GM12878 (cell line): ENCODE data around the gene TBC1D10A. TPM values are rescaled to one million over a fixed set of nuclear protein-coding genes. Genes with fewer than 3 reads are reported as not detected.
A peak's percentile ranks its signal among the peaks of the same experiment; 100 is the strongest.

Experiments used
- ATAC-seq: fragments of 200-7000 bp; cut with Tn5 transposase; 3 replicates; pipeline ENCODE4 v1.9.1; 2020; ENCODE audit warnings: mild to moderate bottlenecking, moderate library complexity
- BruUV-seq: library from RNA; stranded (reverse); fragments of 400-500 nt; replicated peaks from 2 replicates; lab custom pipeline; 2021; lab: Mats Ljungman, UMichigan
- CTCF ChIA-PET: fragments of 300-600 bp; sonication (Branson Sonifier 250); formaldehyde crosslinking; extraction: SDS; loops from one replicate; lab custom pipeline; 2021; ENCODE audit warnings: inconsistent platforms; lab: Yijun Ruan, JAX
- POLR2A ChIA-PET: fragments of 350-600 bp; formaldehyde crosslinking; extraction: SDS; loops from one replicate; lab custom pipeline; 2021; ENCODE audit warnings: inconsistent platforms; lab: Charles Lee
- RAD21 ChIA-PET: fragments of 300-600 bp; sonication (Branson Sonifier 250); formaldehyde crosslinking; loops from one replicate; lab custom pipeline; 2023; ENCODE audit warnings: antibody characterized with exemption; ENCODE audit not compliant: unreplicated experiment; lab: Charles Lee
- SMC1A ChIA-PET: fragments of 300-600 bp; sonication (Branson Sonifier 250); formaldehyde crosslinking; loops from one replicate; lab custom pipeline; 2023; ENCODE audit not compliant: unreplicated experiment, uncharacterized antibody; lab: Charles Lee
- DNase-seq: peaks from one replicate; pipeline ENCODE4 v3.0.0-alpha.2; 2011; ENCODE audit warnings: low read depth, low spot score
- FAIRE-seq: peaks from 3 replicates; lab custom pipeline; 2011; peaks lifted over from hg19 to GRCh38; lab: Jason Lieb, UNC
- H2AFZ ChIP-seq: 2 replicates; pipeline ENCODE4 v1.6.0; 2011; ENCODE audit warnings: low read depth, low read length, control low read depth; ENCODE audit not compliant: control insufficient read depth
- H3K27ac ChIP-seq: 2 replicates; pipeline ENCODE4 v1.5.1; 2011; ENCODE audit warnings: control low read depth; ENCODE audit not compliant: control insufficient read depth, insufficient read depth
- H3K27me3 ChIP-seq, 2 experiments: replicated peaks in 1 of 2; 2 replicates each; pipeline versions ENCODE4 v1.6.0 to v1.6.1; 2011; ENCODE audit warnings: low read length in 1 of 2; ENCODE audit not compliant: control insufficient read depth in 2 of 2, insufficient read depth in 2 of 2
- H3K36me3 ChIP-seq, 2 experiments: 2 replicates each; pipeline ENCODE4 v1.5.1; 2011; ENCODE audit warnings: low read length in 1 of 2; ENCODE audit not compliant: control insufficient read depth in 2 of 2, insufficient read depth in 2 of 2
- H3K4me1 ChIP-seq: 2 replicates; pipeline ENCODE4 v1.6.1; 2011; ENCODE audit warnings: mild to moderate bottlenecking, low read length, moderate library complexity, mixed read lengths; ENCODE audit not compliant: control insufficient read depth, insufficient read depth
- H3K4me2 ChIP-seq: 2 replicates; pipeline ENCODE4 v1.6.0; 2011; ENCODE audit warnings: control low read depth; ENCODE audit not compliant: control insufficient read depth, insufficient read depth
- H3K4me3 ChIP-seq: fragments of 200-600 bp; sonication (generic); 2 replicates; pipeline ENCODE4 v1.5.1; 2016
- H3K79me2 ChIP-seq: 2 replicates; pipeline ENCODE4 v1.6.0; 2011; ENCODE audit warnings: low read length; ENCODE audit not compliant: control insufficient read depth, insufficient read depth
- H3K9ac ChIP-seq: 2 replicates; pipeline ENCODE4 v1.8.0; 2011; ENCODE audit warnings: low read length, control low read depth, mixed read lengths; ENCODE audit not compliant: control insufficient read depth, insufficient read depth
- H3K9me3 ChIP-seq: replicated peaks from 3 replicates; pipeline ENCODE4 v1.5.1; 2011; ENCODE audit warnings: mild to moderate bottlenecking, low read length; ENCODE audit not compliant: control insufficient read depth, insufficient read depth
- H4K20me1 ChIP-seq: 2 replicates; pipeline ENCODE4 v1.6.0; 2011; ENCODE audit not compliant: control insufficient read depth, insufficient read depth
- BCL3 ChIP-seq: IDR thresholded peaks from 2 replicates; pipeline ENCODE4 v1.6.1; 2011; ENCODE audit warnings: borderline replicate concordance, low read depth, mild to moderate bottlenecking, moderate library complexity, low read length; ENCODE audit not compliant: insufficient read depth, poor library complexity, severe bottlenecking
- BRCA1 ChIP-seq: IDR thresholded peaks from 2 replicates; pipeline ENCODE4 v1.6.1; 2011; ENCODE audit warnings: low read depth, low read length, improper control_type of control experiment
- MLLT1 ChIP-seq: fragments of 450-650 bp; IDR thresholded peaks from 2 replicates; pipeline ENCODE4 v1.6.1; 2016; ENCODE audit warnings: mild to moderate bottlenecking
- RCOR1 ChIP-seq: conservative IDR thresholded peaks from 2 replicates; pipeline ENCODE4 v1.6.1; 2012; ENCODE audit warnings: low read depth, low read length, improper control_type of control experiment
- RUNX3 ChIP-seq: IDR thresholded peaks from 2 replicates; pipeline ENCODE4 v1.6.1; 2012; ENCODE audit warnings: low read length, inconsistent platforms
- SMARCA5 ChIP-seq: fragments of 450-650 bp; IDR thresholded peaks from 2 replicates; pipeline ENCODE4 v1.6.1; 2017; ENCODE audit warnings: mild to moderate bottlenecking
- SPI1 ChIP-seq: IDR thresholded peaks from 2 replicates; pipeline ENCODE4 v1.6.1; 2011; ENCODE audit warnings: low read depth, mild to moderate bottlenecking, low read length, moderate library complexity, borderline replicate concordance; ENCODE audit not compliant: insufficient read depth
- SRF ChIP-seq, 2 experiments: IDR thresholded peaks; 2 replicates each; pipeline ENCODE4 v1.6.1; 2011; ENCODE audit warnings: low read depth in 2 of 2, low read length in 2 of 2, mild to moderate bottlenecking in 1 of 2, moderate library complexity in 1 of 2
- ZSCAN29 ChIP-seq: fragments of 450-650 bp; IDR thresholded peaks from 2 replicates; pipeline ENCODE4 v1.6.1; 2017; ENCODE audit warnings: mild to moderate bottlenecking, moderate library complexity
- ZZZ3 ChIP-seq: IDR thresholded peaks from 2 replicates; pipeline ENCODE4 v1.6.1; 2011; ENCODE audit warnings: low read depth; ENCODE audit not compliant: control insufficient read depth, insufficient read length
- WGBS: methylation state at CpG from one replicate; pipeline ENCODE4 v1.1.6; 2016; ENCODE audit warnings: low lambda C conversion rate; ENCODE audit not compliant: insufficient replicate concordance, insufficient coverage; ENCODE audit errors: missing lambda C conversion rate; 5-methylcytosine and 5-hydroxymethylcytosine counted together
- in situ Hi-C: fragments of 300-500 bp; cut with MboI; formaldehyde crosslinking; loops from 9 replicates; pipeline ENCODE4 v1.14.3; 2018; ENCODE audit warnings: mixed read lengths
- intact Hi-C: fragments of 100-400 bp; cut with micrococcal nuclease; formaldehyde crosslinking; loops from one replicate; pipeline ENCODE4 v1.14.2; 2022; ENCODE audit not compliant: unreplicated experiment
- polyA plus RNA-seq, 11 experiments: library from polyadenylated mRNA; depleted of rRNA in 4 of 11; unstranded in 6 of 11; stranded (reverse) in 5 of 11; fragments of >200 nt; fragmentation: Nextera tagmentation in 4 of 11; fragmentation: Illumina TruSeq in 1 of 11; extraction: Ambion mirVana in 4 of 11; extraction: Trizol in 1 of 11; gene quantifications; 1 replicate in 1 of 11; 2 replicates in 10 of 11; pipeline versions ENCODE4 v1.2.1 to v1.2.3, GENCODE V29; 2011 to 2016; ENCODE audit warnings: inconsistent platforms in 2 of 11, missing spikeins in 2 of 11, low read depth in 1 of 11
- total RNA-seq, 4 experiments: library from RNA; depleted of rRNA in 3 of 4; stranded (reverse); fragments of >200 nt in 3 of 4; fragmentation: Illumina TruSeq in 1 of 4; extraction: Trizol in 1 of 4; gene quantifications; 2 replicates each; pipeline versions ENCODE4 v1.2.1 to v1.2.3, GENCODE V29; 2013 to 2021

TBC1D10A gene
- total and polyA plus RNA-seq, 10 of the 15 experiments (the other 5 are each of a cell fraction or from before 2014, with no cell fraction given), result 0.27 to 25.7 (median 15.3) TPM

GRCh38 chr22:30324014-30324730 is 2.6 kb downstream of the TBC1D10A start:
- BruUV-seq, result no TSS peak
- peak overlapping the region; percentile 96 for H3K4me2 ChIP-seq
- CTCF ChIA-PET, result interaction anchor here (1.1 to 11.2 kb wide), 8 partner anchors 10 to 101 kb away, joined by 3 to 125 read pairs (median 6); partner anchors contain the start of genes CASTOR1 and MTFP1
- RAD21 ChIA-PET, result interaction anchor here (1.0 to 7.7 kb wide), 5 partner anchors 9 to 63 kb away, joined by 3 to 118 read pairs (median 5); partner anchors contain the start of genes CASTOR1 and RNF215
- intact Hi-C loops (loop anchor here (2.0 kb wide), 1 partner anchor 13 kb away; no protein-coding TSS in a partner anchor), in situ Hi-C loops (no loop called here)
- H4K20me1 ChIP-seq, result no peaks in the 10 kb centered on the region
- DNase-seq, result no peak
- H3K4me3 ChIP-seq, result peak overlapping the region; percentile 93
- peak; percentile 7 for FAIRE-seq
- TF ChIP-seq ZSCAN29 (no peak), SPI1 (peak; percentile 28; the same call in 1 of the 2 replicates), RUNX3 (peak; percentile 34)
- no peak overlapping the region for H2AFZ ChIP-seq
- POLR2A ChIA-PET, result interaction anchor here (1.0 to 8.7 kb wide), 5 partner anchors 15 to 99 kb away, joined by 4 to 198 read pairs (median 28); partner anchors contain the start of genes CASTOR1, CCDC157 and SF3A1
- H3K9me3 ChIP-seq, result no peaks in the 10 kb centered on the region
- H3K79me2 ChIP-seq, result peaks cover 43% of the 10 kb centered on the region
- peaks cover 16% of the 10 kb centered on the region for H3K4me1 ChIP-seq
- H3K27me3 ChIP-seq, result no peaks in the 10 kb centered on the region
- no peak for ATAC-seq
- no peaks in the 10 kb centered on the region for H3K36me3 ChIP-seq
- peak overlapping the region; percentile 63 for H3K9ac ChIP-seq
- H3K27ac ChIP-seq, result peak overlapping the region; percentile 69; the same call in 1 of the 2 replicates
- SMC1A ChIA-PET, result interaction anchor here (0.9 to 9.5 kb wide), 7 partner anchors 9 to 236 kb away, joined by 3 to 100 read pairs (median 5); partner anchors contain the start of gene CASTOR1
- WGBS, result 69% methylated on average over 8 of the region's 8 CpGs

GRCh38 chr22:30323246-30323645 is 3.5 kb downstream of the TBC1D10A start:
- H3K79me2 ChIP-seq, result peaks cover 45% of the 10 kb centered on the region
- FAIRE-seq, result no peak
- in situ Hi-C loops, result no loop called here
- TF ChIP-seq BCL3 (no peak), ZZZ3 (no peak), SRF (IDR thresholded peaks at IDR 0.05; ENCODE audit: low read depth in 2 of 2, low read length in 2 of 2) (no peak), SMARCA5 (no peak), RCOR1 (no peak), BRCA1 (no peak), MLLT1 (no peak)

More at GRCh38 chr22:30323246-30323645, 3.5 kb downstream of the TBC1D10A start:
- Histone ChIP-seq H3K27me3 (no peaks in the 10 kb centered on the region), H3K9me3 (no peaks in the 10 kb centered on the region), H4K20me1 (0 out of 2 replicates have a peak, but pooled peaks cover 4% of the 10 kb centered on the region), H3K4me3 (no peak overlapping the region), H3K4me1 (peaks cover 16% of the 10 kb centered on the region), H3K9ac (no peak overlapping the region), H3K4me2 (peak overlapping the region; percentile 32; the same call in 1 of the 2 replicates), H3K27ac (no peak overlapping the region), H2AFZ (no peak overlapping the region), H3K36me3 (no peaks in the 10 kb centered on the region; a peak in 1 of 4 replicates)
- TSS peak; percentile 44 for BruUV-seq
- ATAC-seq (no peak), DNase-seq (no peak)
- intact Hi-C loops, result no loop called here
- SMC1A ChIA-PET, result interaction anchor here (0.9 to 9.5 kb wide), 5 partner anchors 9 to 32 kb away, joined by 3 to 100 read pairs (median 36); partner anchors contain the start of gene CASTOR1
- WGBS, result 100% methylated on average over 3 of the region's 3 CpGs
- CTCF ChIA-PET, result interaction anchor here (1.3 to 11.2 kb wide), 4 partner anchors 9 to 102 kb away, joined by 8 to 125 read pairs (median 14); partner anchors contain the start of genes CASTOR1 and MTFP1
- RAD21 ChIA-PET, result interaction anchor here (1.0 to 7.7 kb wide), 4 partner anchors 14 to 64 kb away, joined by 3 to 118 read pairs (median 22); partner anchors contain the start of genes CASTOR1 and RNF215
- POLR2A ChIA-PET, result interaction anchor here (0.6 to 8.7 kb wide), 3 partner anchors 14 to 201 kb away, joined by 3 to 198 read pairs (median 3); no protein-coding TSS in a partner anchor
